Measurements from ENCODE around the gene POU2AF3.

DNA sequence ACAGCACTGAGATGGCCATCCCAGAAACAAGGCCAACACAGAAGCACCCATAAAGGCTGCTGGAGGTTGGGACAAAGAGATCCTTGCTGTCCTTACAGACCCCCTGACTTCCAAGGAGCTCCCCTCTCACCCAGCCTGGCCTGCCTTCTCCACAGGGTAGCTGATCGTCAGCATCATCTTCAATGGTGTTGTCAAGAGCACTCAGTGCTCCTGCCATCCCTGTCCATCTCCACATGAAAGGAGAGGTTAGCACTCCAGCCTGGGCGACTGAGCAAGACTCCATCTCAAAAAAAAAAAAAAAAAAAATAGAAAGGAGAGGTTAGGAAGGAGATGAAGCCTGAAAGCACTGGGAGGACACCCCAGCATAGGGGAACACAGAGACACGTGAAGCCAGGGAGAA lies 2.1 kb upstream of the POU2AF3 start:
- TF ChIP-seq, protein P1, sequence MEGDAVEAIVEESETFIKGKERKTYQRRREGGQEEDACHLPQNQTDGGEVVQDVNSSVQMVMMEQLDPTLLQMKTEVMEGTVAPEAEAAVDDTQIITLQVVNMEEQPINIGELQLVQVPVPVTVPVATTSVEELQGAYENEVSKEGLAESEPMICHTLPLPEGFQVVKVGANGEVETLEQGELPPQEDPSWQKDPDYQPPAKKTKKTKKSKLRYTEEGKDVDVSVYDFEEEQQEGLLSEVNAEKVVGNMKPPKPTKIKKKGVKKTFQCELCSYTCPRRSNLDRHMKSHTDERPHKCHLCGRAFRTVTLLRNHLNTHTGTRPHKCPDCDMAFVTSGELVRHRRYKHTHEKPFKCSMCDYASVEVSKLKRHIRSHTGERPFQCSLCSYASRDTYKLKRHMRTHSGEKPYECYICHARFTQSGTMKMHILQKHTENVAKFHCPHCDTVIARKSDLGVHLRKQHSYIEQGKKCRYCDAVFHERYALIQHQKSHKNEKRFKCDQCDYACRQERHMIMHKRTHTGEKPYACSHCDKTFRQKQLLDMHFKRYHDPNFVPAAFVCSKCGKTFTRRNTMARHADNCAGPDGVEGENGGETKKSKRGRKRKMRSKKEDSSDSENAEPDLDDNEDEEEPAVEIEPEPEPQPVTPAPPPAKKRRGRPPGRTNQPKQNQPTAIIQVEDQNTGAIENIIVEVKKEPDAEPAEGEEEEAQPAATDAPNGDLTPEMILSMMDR (IDR thresholded peaks at IDR 0.05): no peak
- TF ChIP-seq POLR2A (IDR thresholded peaks at IDR 0.05; ENCODE audit: low read length) (no peak), HDAC2 (IDR thresholded peaks at IDR 0.05) (no peak), RAD21 (conservative IDR thresholded peaks at IDR 0.05 in 1 of 2, IDR thresholded peaks at IDR 0.05 in 1 of 2) (no peak), NR3C1 (IDR thresholded peaks at IDR 0.05) (no peak), ZC3H11A (IDR thresholded peaks at IDR 0.05) (no peak), MAZ (IDR thresholded peaks at IDR 0.05; ENCODE audit: borderline replicate concordance, low read depth, low read length) (no peak), POLR2AphosphoS2 (conservative IDR thresholded peaks at IDR 0.05; ENCODE audit: low read length) (no peak)
- TF ChIP-seq, protein P2, sequence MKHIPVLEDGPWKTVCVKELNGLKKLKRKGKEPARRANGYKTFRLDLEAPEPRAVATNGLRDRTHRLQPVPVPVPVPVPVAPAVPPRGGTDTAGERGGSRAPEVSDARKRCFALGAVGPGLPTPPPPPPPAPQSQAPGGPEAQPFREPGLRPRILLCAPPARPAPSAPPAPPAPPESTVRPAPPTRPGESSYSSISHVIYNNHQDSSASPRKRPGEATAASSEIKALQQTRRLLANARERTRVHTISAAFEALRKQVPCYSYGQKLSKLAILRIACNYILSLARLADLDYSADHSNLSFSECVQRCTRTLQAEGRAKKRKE (CRISPR knock-in tag; IDR thresholded peaks at IDR 0.05; ENCODE audit: low read depth): no peak
- TF ChIP-seq, protein P3, sequence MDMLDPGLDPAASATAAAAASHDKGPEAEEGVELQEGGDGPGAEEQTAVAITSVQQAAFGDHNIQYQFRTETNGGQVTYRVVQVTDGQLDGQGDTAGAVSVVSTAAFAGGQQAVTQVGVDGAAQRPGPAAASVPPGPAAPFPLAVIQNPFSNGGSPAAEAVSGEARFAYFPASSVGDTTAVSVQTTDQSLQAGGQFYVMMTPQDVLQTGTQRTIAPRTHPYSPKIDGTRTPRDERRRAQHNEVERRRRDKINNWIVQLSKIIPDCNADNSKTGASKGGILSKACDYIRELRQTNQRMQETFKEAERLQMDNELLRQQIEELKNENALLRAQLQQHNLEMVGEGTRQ (IDR thresholded peaks at IDR 0.05): no peak
